HL-60 (cell line): Measurements from ENCODE around the gene CILP2.
A peak's percentile ranks its signal among the peaks of the same experiment; 100 is the strongest.

Experiments used
- DNase-seq, 2 experiments: peaks; one replicate each; pipeline ENCODE4 v3.0.0-alpha.2; 2010 to 2020; ENCODE audit warnings: low read depth in 1 of 2, low spot score in 1 of 2
- H3K27ac ChIP-seq: fragments of 250-450 bp; sonication (Bioruptor Pico); replicated peaks from 2 replicates; pipeline ENCODE4 v1.5.1; 2020; ENCODE audit warnings: mild to moderate bottlenecking, moderate library complexity
- H3K27me3 ChIP-seq: fragments of 250-450 bp; sonication (Bioruptor Pico); 2 replicates; pipeline ENCODE4 v1.5.1; 2021; ENCODE audit warnings: mild to moderate bottlenecking, moderate library complexity; ENCODE audit not compliant: insufficient read depth, poor library complexity, severe bottlenecking
- H3K4me3 ChIP-seq: replicated peaks from 2 replicates; pipeline ENCODE4 v1.5.1; 2011; ENCODE audit warnings: mild to moderate bottlenecking, control low read depth, low read length; ENCODE audit not compliant: insufficient read depth
- GABPA ChIP-seq: IDR thresholded peaks from 2 replicates; pipeline ENCODE4 v1.6.1; 2012; ENCODE audit warnings: low read depth
- POLR2AphosphoS5 ChIP-seq: IDR thresholded peaks from 2 replicates; pipeline ENCODE4 v1.6.1; 2012; ENCODE audit warnings: low read depth
- REST ChIP-seq: IDR thresholded peaks from 2 replicates; pipeline ENCODE4 v1.6.1; 2012; ENCODE audit warnings: low read depth; ENCODE audit not compliant: insufficient replicate concordance
- SPI1 ChIP-seq: IDR thresholded peaks from 2 replicates; pipeline ENCODE4 v1.6.1; 2012; ENCODE audit warnings: low read depth, mild to moderate bottlenecking, borderline replicate concordance
- TF ChIP-seq, protein P1 (sequence below): IDR thresholded peaks from one replicate; pipeline ENCODE4 v1.5.1; 2011; ENCODE audit warnings: low read length, control low read depth, inconsistent platforms; ENCODE audit not compliant: insufficient read depth

Gene CILP2

GRCh38 chr19:19489804-19490204 is 48.3 kb upstream of the CILP2 start:
- Histone ChIP-seq H3K27ac (peak overlapping the region; percentile 89), H3K4me3 (no peak overlapping the region), H3K27me3 (no peaks in the 10 kb centered on the region)
- DNase-seq: no peak
- no peak for TF ChIP-seq POLR2AphosphoS5
- TF ChIP-seq GABPA: no peak

DNA sequence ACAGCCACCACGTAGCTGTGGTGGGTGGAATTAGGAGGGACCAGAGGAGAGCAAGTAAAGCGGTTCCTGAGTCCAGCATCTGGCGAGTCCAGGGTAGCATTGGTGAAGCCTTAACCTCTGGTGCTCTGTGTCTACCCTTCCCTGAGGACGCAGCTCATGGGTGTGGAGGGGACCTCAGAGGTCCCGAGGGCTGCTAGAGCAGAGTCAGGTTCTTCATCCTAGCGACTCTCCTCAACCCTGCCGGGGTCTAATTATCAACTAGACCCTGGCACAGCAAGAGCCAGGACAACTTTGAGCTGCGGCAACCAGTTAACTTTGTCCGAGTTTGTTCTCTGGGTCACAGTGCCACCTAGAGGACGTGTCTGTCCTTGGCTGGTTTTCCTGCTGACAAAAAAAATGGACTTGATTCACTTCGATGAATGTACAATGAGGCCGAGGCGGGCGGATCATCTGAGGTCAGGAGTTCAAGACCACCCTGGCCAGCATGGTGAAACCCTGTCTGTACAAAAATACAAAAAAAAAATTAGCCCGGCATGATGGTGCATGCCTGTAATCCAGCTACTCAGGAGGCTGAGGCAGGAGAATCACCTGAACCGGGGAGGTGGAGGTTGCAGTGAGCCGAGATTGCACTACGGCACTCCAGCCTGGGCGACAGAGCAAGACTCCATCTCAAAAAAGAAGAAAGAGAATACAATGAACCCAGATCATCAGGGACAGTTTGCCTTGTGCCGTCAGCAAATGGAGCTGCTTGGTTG is 47.7 kb upstream of the CILP2 start:
- no peaks in the 10 kb centered on the region for H3K27me3 ChIP-seq
- peak overlapping the region; percentile 89 for H3K27ac ChIP-seq
- no peak overlapping the region for H3K4me3 ChIP-seq
- DNase-seq: peak; percentile 54 to 82
- TF ChIP-seq REST: no peak
- TF ChIP-seq SPI1: no peak
- TF ChIP-seq, protein P1, sequence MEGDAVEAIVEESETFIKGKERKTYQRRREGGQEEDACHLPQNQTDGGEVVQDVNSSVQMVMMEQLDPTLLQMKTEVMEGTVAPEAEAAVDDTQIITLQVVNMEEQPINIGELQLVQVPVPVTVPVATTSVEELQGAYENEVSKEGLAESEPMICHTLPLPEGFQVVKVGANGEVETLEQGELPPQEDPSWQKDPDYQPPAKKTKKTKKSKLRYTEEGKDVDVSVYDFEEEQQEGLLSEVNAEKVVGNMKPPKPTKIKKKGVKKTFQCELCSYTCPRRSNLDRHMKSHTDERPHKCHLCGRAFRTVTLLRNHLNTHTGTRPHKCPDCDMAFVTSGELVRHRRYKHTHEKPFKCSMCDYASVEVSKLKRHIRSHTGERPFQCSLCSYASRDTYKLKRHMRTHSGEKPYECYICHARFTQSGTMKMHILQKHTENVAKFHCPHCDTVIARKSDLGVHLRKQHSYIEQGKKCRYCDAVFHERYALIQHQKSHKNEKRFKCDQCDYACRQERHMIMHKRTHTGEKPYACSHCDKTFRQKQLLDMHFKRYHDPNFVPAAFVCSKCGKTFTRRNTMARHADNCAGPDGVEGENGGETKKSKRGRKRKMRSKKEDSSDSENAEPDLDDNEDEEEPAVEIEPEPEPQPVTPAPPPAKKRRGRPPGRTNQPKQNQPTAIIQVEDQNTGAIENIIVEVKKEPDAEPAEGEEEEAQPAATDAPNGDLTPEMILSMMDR: peak; percentile 77

DNA sequence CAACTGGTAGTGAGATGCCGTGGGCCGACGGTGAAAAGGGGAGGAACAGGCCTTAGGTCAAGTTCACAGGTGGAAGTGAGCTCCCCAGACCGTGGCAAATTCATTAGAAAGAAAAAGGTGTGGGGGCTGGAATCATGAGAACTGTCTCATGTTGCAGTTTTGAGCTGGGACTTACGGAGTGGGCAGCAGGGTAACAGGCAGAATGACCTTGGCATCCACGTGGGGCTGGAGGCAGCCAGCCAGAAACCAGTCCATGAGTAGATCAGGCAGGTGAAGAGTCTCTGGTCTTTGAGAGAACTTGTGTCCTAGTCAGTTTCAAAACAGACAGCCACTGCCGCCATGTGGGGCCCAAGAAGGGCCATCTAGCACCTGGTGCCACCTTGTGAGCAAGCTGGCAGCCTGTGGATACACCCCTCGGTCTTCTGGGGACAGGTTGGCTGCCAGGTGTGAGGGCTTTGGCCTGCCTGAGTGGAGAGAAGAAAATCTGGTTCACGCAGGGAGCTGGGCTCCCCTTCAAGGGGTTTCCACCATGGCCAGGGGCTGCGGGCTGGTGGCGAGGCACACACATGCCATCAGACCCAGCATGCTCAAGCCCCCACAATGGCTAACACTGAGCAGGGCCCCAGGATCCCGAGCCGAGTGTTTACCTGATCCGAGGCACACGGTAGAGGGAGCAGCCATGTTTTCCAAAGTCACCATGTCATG is 46.6 kb upstream of the CILP2 start:
- H3K27ac ChIP-seq: no peak overlapping the region
- H3K27me3 ChIP-seq: no peaks in the 10 kb centered on the region
- TF ChIP-seq REST (no peak), POLR2AphosphoS5 (0 out of 2 replicates have a peak, but pooled peaks have one; percentile 19)
- DNase-seq: no peak
- no peak overlapping the region for H3K4me3 ChIP-seq

DNA sequence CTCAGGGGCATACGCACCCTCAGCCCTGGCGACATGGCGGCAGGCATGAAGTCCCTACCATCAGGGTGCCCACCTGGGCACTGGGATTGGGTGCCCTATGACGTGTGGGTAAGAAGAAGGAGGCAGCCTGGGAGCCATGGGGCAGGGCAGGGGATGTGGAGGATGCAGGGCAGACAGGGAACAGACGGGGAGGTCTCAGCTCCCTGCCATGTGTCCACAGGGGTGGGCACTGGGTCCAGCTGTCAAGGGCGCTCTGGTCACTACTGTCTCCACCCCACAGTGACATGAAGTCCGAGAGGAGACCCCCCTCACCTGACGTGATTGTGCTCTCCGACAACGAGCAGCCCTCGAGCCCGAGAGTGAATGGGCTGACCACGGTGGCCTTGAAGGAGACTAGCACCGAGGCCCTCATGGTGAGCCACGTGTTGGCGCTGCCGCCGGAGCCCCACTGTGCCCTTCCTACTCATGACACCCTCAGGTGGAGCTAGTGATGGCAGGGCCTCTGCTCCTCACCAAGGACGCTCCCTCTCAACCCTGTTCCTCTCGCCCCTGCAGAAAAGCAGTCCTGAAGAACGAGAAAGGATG is 45.9 kb upstream of the CILP2 start:
- Histone ChIP-seq H3K27ac (no peak overlapping the region), H3K4me3 (no peak overlapping the region), H3K27me3 (no peaks in the 10 kb centered on the region)
- DNase-seq: no peak
- TF ChIP-seq GABPA (no peak), SPI1 (no peak), POLR2AphosphoS5 (no peak), REST (no peak)
- TF ChIP-seq, protein P1: no peak
